Inflammatory macrophage treated with lipopolysaccharide for 4 hours (primary cell): ENCODE measurements around the gene NXPE4.
"Not testable (repeated sequence)": the region's sequence is repeated elsewhere in the genome, so short reads cannot be mapped to it uniquely, and the experiment has no call there.

Experiments used
- DNase-seq: peaks from one replicate; pipeline ENCODE4 v3.0.0-alpha.2; 2020

Gene NXPE4

DNA sequence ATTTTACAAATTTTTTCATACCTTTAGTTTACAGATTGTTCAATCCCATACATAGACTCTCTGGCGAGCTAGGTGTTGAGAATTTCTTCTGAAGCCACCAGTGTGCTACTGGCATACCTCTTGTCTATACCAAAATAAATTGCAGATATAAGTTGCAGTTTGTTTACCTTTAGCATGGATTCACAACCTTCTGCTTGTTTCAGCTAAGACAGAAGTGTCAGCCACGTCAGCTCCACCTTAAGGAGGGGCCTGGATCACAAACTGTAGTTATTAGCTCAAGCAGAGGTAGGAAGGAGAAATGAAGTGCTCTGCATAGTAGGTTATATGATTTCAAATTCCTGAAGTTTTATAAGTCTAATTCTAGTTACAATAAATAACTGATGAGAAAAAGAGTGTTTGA lies at the start of gene NXPE4:
NXPE4 (minus strand) TSS at position 216 of the 400 bp plus-strand sequence. CDS start 1,027 bp downstream, outside the sequence.
- no peak for DNase-seq

DNA sequence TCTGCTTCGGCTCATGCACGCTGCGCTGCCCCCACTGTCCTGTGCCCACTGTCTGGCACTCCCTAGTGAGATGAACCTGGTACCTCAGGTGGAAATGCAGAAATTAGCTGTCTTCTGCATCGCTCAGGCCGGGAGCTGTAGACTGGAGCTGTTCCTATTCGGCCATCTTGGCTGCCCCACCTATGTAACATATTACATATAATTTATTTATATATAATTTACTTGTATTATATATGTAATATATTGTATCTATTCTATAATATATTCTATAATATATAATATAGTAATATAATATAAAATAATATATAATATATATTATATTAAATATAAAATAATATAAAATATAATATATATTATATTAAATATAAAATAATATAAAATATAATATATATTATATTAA lies 43.9 kb upstream of the NXPE4 start:
- DNase-seq = not testable (repeated sequence)

DNA sequence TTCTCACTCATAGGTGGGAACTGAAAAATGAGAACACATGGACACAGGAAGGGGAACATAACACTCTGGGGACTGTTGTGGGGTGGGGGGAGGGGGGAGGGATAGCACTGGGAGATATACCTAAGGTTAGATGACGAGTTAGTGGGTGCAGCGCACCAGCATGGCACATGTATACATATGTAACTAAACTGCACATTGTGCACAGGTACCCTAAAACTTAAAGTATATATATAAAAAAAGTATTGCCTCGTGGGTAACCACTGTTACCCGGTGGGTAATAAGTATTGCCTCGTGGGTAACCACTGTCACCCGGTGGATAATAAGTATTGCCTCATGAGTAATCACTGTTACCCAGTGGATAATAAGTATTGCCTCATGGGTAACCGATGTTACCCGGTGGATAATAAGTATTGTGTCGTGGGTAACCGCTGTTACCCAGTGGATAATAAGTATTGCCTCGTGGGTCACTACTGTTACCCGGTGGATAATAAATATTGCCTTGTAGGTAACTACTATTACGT lies 35.9 kb upstream of the NXPE4 start:
- DNase-seq = not testable (repeated sequence)

DNA sequence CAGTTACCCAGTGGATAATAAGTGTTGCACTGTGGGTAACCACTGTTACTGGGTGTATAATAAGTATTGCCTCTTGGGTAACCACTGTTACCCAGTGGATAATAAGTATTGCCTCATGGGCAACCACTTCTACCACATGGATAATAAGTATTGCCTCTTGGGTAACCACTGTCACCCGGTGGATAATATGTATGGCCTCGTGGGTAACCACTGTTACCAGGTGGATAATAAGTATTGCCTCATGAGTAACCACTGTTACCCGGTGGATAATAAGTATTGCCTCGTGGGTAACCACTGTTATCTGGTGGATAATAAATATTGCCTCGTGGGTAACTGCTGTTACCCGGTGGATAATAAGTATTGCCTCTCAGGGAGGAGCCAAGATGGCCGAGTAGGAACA lies 29.7 kb upstream of the NXPE4 start:
- no peak for DNase-seq

DNA sequence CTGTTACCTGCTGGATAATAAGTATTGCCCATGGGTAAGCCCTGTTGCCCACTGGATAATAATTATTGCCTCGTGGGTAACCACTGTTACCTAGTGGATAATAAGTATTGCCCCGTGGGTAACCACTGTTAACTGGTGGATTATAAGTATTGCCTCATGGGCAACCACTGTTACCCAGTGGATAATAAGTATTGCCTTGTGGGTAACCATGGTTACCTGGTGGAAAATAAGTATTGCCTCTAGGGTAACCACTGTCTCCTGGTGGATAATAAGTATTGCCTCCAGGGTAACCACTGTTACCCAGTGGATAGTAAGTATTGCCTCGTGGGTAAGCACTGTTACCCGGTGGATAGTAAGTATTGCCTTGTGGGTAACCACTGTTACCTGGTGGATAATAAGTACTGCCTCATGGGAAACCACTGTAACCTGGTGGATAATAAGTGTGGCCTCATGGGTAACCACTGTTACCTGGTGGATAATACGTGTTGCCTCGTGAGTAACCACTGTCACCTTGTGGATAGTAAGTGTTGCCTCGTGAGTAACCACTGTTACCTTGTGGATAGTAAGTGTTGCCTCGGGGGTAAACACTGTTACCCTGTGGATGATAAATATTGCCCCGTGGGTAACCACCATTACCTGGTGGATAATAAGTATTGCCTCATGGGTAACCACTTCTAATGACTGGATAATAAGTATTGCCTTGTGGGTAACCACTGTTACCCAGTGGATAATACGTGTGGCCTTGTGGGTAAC lies 29.0 kb upstream of the NXPE4 start:
- DNase-seq = no peak

DNA sequence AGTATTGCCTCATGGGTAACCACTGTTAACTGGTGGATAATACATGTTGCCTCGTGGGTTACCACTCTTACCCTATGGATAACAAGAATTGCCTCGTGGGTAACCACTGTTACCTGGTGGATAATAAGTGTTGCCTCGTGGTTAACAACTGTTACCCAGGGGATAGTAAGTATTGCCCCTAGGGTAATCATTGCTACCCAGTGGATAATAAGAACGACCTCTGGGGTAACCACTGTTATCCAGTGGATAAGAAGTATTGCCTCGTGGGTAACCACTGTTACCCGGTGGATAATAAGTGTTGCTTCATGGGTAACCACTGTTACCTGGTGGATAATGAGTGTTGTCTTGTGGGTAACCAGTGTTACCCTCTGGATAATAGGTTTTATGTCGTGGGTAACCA lies 28.1 kb upstream of the NXPE4 start:
- no peak for DNase-seq

DNA sequence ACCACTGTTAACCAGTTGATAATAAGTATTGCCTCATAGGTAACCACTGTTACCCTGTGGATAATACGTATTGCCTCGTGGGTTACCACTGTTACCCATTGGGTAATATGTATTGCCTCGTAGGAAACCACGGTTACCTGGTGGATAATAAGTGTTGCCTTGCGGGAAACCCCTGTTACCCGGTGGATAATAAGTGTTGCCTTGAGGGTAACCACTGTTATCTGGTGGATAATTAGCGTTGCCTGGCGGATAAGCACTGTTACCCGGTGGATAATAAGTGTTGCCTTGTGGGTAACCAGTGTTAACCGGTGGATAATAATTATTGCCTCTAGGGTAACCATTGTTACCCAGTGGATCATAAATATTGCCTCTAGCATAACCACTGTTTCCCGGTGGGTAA lies 27.3 kb upstream of the NXPE4 start:
- DNase-seq = no peak

DNA sequence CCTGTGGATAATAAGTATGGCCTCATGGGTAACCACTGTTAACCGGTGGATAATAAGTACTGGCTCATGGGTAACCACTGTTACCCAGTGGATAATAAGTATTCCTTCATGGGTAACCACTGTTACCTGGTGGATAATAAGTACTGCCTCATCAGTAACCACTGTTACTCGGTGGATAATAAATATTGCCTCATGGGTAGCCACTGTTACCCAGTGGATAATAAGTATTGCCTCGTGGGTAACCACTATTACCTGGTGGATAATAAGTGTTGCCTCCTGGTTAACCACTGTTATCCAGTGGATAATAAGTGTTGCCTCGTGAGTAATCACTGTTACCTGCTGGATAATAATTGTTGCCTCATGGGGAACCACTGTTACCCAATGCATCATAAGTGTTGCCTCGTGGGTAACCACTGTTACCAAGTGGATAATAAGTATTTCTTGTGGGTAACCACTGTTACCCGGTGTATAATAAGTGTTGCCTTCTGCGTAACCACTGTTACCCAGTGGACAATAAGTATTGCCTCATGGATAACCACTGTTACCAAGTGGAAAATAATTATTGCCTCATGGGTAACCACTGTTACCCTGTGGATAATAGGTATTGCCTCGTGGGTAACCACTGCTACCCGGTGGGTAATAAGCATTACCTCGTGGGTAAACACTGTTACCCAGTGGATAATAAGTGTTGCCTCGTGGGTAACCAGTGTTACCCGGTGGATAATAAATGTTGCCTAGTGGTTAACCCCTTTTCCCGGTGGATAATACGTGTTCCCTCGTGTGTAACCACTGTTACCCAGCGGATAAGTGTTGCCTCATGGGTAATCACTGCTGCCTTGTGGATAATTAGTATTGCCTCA lies 26.6 kb upstream of the NXPE4 start:
- no peak for DNase-seq

DNA sequence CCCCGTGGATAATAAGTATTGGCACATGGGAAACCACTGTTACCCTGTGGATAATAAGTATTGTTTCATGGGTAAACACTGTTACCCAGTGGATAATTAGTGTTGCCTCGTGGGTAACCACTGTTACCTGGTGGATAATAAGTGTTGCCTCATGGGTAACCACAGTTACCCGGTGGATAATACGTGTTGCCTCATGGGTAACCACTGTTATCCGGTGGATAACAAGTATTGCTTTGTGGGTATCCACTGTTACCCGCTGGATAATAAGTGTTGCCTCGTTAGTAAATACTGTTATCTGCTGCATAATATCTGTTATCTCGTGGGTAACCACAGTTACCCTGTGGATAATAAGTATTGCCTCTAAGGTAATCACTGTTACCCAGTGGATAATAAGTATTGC lies 25.5 kb upstream of the NXPE4 start:
- no peak for DNase-seq

DNA sequence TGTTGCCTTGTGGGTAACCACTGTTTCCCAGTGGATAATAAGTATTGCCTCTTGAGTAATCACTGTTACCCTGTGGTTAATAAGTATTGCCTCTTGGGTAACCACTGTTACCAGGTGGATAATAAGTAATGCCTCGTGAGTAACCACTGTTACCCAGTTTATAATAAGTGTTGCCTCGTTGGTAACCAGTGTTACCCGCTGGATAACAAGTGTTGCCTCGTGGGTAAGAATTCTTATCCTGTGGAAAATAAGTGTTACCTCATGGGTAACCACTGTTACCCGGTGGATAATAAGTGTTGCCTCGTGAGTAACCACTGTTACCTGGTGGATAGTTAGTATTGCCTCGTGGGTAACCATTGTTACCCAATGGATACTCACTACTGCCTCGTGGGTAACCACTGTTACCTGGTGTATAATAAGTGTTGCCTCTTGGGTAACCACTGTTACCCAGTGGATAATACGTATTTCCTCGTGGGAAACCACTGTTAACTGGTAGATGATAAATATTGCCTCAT lies 24.1 kb upstream of the NXPE4 start:
- no peak for DNase-seq

DNA sequence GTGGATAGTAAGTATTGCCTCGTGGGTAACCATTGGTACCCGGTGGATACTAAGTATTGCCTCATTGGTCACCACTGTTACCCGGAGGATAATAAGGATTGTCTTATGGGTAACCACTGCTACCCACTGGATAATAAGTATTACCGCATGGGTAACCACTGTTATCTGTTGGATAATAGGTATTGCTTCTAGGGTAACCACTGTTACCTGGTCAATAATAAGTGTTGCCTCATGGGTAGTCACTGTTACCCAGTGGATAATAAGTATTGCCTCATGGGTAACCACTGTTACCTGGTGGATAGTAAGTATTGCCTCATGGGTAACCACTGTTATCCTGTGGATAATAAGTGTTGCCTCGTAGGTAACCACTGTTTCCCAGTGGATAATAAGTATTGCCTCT lies 22.6 kb upstream of the NXPE4 start:
- DNase-seq = no peak

DNA sequence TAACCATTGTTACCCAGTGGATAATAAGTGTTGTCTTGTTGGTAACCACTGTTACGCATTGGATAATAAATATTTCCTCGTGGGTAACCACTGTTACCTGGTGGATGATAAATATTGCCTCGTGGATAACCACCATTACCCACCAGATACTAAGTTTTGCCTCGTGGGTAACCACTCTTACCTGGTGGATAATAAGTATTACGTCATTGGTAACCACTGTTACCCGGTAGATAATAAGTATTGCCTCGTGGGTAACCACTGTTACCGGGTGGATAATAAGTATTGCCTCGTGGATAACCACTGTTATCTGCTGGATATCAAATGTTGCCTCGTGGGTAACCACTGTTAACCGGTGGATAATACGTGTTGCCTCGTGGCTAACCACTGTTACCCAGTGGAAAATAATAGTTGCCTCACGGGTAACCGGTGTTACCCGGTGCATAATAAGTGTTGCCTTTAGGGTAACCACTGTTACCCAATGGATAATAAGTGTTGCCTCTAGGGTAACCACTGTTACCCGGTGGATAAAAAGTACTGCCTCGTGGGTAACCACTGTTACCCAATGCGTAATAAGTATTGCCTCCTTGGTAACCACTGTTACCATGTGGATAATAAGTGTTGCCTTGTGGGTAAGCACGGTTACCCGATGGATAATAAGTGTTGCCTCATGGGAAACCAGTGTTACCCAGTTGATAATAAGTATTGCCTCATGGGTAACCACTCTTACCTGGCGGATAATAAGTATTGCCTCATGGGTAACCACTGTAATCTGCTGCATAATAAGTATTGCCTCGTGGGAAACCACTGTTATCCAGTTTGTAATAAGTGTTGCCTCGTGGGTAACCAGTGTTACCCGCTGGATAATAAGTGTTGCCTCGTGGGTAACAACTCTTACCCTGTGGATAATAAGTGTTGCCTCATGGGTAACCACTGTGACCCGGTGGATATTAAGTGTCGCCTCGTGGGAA lies 21.9 kb upstream of the NXPE4 start:
- DNase-seq = no peak

DNA sequence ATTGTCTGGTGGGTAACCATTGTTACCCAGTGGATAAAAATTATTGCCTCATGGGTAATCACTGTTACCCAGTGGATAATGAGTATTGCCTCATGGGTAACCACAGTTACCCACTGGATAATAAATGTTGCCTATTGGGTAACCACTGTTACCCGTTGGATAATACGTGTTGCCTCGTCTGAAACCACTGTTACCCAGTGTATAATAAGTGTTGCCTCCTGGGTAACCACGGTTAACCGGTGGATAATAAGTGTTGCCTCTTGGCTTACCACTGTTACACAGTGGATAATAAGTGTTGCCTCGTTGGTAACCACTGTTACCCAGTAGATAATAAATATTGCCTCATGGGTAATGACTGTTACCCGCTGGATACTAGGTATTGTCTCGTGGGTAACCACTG lies 20.9 kb upstream of the NXPE4 start:
- DNase-seq = no peak

DNA sequence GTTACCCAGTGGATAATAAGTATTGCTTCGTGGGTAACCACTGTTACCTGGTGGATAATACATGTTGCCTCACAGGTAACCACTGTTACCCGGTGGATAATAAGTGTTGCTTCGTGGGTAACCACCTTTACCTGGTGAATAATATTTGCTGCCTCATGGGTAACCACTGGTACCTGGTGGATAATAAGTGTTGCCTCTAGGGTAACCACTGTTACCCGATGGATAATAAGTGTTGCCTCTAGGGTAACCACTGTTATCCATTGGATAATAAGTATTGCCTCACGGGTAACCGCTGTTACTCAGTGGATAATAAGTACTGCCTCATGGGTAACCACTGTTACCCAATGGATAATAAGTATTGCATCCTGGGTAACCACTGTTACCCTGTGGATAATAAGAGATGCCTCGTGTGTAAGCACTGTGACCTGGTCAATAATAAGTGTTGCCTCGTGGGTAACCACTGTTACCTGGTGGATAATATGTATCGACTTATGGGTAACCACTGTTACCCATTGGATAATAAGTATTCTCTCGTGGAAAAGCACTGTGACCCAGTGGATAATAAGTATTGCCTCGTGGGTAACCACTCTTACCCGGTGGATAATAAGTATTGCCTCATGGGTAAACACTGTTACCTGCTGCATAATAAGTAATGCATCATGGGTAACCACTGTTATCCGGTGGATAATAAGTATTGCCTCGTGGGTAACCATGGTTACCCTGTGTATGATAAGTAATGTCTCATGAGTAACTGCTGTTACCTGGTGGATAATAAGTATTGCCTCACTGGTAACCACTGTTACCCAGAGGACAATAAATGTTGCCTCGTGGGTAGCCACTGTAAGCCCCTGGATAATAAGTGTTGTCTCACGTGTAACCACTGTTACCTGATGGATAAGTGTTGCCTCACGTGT lies 20.1 kb upstream of the NXPE4 start:
- no peak for DNase-seq

DNA sequence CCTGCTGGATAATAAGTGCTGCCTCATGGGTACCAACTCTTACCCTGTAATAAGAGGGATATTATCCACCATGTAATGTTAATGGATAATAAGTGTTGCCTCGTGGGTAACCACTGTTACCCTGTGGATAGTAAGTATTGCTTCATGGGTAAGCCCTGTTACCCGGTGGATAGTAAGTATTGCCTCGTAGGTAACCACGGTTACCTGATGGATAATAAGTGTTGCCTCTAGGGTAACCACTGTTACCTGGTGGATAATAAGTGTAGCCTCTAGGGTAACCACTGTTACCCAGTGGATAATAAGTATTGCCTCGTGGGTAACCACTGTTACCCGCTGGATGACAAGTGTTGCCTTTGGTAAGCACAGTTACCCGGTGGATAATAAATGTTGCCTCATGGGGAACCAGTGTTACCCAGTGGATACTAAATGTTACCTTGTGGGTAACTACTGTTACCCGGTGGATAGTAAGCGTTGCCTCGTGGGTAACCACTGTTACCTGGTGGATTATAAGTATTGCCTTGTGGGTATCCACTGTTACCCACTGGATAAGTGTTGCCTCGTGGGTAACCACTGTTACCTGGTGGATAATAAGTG lies 18.6 kb upstream of the NXPE4 start:
- no peak for DNase-seq

DNA sequence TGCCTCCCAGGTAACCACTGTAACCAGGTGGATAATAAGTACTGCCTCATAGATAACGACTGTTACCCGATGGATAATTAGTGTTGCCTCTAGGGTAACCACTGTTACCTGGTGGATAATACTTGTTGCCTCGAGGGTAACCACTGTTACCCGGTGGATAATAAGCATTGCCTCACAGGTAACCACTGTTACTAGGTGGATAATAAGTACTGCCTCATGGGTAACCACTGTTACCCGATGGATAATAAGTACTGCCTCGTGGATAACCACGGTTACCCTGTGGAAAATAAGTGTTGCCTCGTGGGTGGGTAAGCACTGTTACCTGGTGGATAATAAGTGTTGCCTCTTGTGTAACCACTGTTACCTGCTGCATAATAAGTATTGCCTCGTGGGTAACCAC lies 17.5 kb upstream of the NXPE4 start:
- not testable (repeated sequence) for DNase-seq

DNA sequence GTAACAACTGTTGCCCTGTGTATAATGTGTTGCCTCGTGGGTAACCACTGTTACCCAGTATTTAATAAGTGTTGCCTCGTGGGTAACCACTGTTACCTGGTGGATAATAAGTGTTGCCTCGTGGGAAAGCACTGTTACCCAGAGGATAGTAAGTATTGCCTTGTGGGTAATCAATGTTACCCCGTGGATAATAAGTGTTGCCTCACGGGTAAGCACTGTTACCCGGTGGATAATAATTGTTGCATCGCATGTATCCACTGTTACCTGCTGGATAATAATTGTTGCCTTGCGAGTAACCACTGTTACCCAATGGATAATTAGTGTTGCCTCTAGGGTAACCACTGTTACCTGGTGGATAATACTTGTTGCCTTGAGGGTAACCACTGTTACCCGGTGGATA lies 17.1 kb upstream of the NXPE4 start:
- no peak for DNase-seq

DNA sequence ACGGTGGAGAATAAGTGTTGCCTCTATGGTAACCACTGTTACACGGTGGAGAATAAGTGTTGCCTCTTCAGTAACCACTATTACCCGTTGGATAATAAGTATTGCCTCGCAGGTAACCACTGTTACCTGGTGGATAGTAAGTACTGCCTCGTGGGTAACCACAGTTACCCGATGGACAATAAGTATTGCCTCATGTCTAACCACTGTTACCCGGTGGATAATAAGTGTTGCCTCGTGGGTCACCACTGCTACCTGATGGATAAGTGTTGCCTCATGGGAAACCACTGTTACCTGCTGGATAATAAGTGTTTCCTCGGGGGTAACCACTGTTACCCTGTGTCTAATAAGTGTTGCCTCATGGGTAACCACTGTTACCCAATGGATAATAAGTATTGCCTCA lies 16.6 kb upstream of the NXPE4 start:
- DNase-seq = not testable (repeated sequence)

DNA sequence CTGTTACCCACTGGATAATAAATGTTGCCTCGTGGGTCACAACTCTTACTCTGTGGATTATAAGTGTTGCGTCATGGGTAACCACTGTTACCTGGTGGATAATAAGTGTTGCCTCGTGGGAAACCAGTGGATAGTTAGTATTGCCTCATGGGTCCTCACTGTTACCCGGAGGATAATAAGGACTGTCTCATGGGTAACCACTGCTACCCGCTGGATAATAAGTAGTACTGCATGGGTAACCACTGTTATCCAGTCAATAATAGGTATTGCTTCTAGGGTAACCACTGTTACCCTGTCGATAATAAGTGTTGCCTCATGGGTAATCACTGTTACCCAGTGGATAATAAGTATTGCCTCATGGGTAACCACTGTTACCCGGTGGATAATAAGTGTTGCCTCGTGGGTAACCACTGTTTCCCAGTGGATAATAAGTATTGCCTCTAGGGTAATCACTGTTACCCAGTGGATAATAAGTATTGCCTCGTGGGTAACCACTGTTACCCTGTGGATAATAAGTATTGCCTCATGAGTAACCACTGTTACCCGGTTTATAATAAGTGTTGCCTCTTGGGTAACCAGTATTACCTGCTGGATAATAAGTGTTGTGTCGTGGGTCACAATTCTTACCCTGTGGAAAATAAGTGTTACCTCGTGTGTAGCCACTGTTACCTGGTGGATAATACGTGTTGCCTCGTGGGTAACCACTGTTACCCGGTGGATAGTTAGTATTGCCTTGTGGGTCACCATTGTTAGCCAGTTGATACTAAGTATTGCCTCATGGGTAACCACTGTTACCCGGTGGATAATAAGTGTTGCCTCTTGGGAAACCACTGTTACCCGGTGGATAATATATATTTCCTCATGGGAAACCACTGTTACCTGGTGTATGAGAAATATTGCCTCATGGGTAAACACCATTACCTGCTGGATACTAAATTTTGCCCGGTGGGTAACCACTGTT lies 15.7 kb upstream of the NXPE4 start:
- DNase-seq = no peak

DNA sequence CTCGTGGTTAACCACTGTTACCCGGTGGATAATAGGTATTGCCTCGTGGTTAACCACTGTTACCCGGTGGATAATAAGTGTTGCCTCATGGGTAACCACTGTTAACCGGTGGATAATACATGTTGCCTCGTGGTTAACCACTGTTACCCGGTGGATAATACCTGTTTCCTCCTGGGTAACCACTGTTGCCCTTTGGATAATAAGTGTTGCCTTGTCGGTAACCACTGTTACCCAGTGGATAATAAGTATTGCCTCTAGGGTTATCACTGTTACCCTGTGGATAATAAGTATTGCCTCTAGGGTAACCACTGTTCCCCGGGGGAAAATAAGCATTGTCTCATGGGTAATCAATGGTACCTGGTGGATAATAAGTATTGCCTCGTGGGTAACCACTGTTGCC lies 15.0 kb upstream of the NXPE4 start:
- DNase-seq = no peak
